Neural progenitor cell (in vitro differentiated cells): Measurements from ENCODE around the gene EYS. TPM values are rescaled to one million over a fixed set of nuclear protein-coding genes. Genes with fewer than 3 reads are reported as not detected.

Source experiments
- DNase-seq: peaks from one replicate; pipeline ENCODE4 v3.0.0-alpha.2; 2016; ENCODE audit warnings: low spot score
- H2AFZ ChIP-seq: fragments of 200-600 bp; sonication (generic); replicated peaks from 2 replicates; pipeline ENCODE4 v1.6.1; 2016; ENCODE audit warnings: antibody characterized with exemption
- H3F3A ChIP-seq: fragments of 200-600 bp; sonication (generic); 2 replicates; pipeline ENCODE4 v1.6.1; 2016; ENCODE audit warnings: antibody characterized with exemption, low read depth
- H3K27ac ChIP-seq: fragments of 200-600 bp; sonication (generic); 2 replicates; pipeline ENCODE4 v1.5.1; 2016; ENCODE audit warnings: mild to moderate bottlenecking
- H3K27me3 ChIP-seq: fragments of 200-600 bp; sonication (generic); 2 replicates; pipeline ENCODE4 v1.6.1; 2016; ENCODE audit warnings: mild to moderate bottlenecking, moderate library complexity
- H3K36me3 ChIP-seq: fragments of 200-600 bp; sonication (generic); 2 replicates; pipeline ENCODE4 v1.5.1; 2016
- H3K4me1 ChIP-seq: fragments of 200-600 bp; sonication (generic); 2 replicates; pipeline ENCODE4 v1.6.1; 2016; ENCODE audit warnings: mixed run types
- H3K4me2 ChIP-seq: fragments of 200-600 bp; sonication (generic); 2 replicates; pipeline ENCODE4 v1.6.1; 2016
- H3K4me3 ChIP-seq: fragments of 200-600 bp; sonication (generic); 2 replicates; pipeline ENCODE4 v1.5.1; 2016
- H3K79me2 ChIP-seq: fragments of 200-600 bp; sonication (generic); 2 replicates; pipeline ENCODE4 v1.6.1; 2016; ENCODE audit warnings: low read depth
- H3K9ac ChIP-seq: fragments of 200-600 bp; sonication (generic); 2 replicates; pipeline ENCODE4 v1.6.1; 2016
- H3K9me3 ChIP-seq: fragments of 200-600 bp; sonication (generic); 2 replicates; pipeline ENCODE4 v1.5.1; 2016; ENCODE audit warnings: low read depth
- H4K20me1 ChIP-seq: fragments of 200-600 bp; sonication (generic); 2 replicates; pipeline ENCODE4 v1.6.1; 2016; ENCODE audit warnings: low read depth
- H3K27ac Mint-ChIP-seq: 3 replicates; pipeline ENCODE4 v1.8.0; 2021; ENCODE audit warnings: mixed read lengths
- H3K27me3 Mint-ChIP-seq: 2 replicates; pipeline ENCODE4 v1.8.0; 2022; ENCODE audit warnings: low read depth, mild to moderate bottlenecking, inconsistent platforms, moderate library complexity, mixed read lengths; ENCODE audit not compliant: insufficient read depth
- H3K36me3 Mint-ChIP-seq: 3 replicates; pipeline ENCODE4 v1.8.0; 2021; ENCODE audit warnings: mixed read lengths
- H3K4me1 Mint-ChIP-seq: 3 replicates; pipeline ENCODE4 v1.8.0; 2021; ENCODE audit warnings: mixed read lengths
- H3K4me3 Mint-ChIP-seq: 3 replicates; pipeline ENCODE4 v1.8.0; 2021; ENCODE audit warnings: mild to moderate bottlenecking, moderate library complexity, mixed read lengths
- H3K9me3 Mint-ChIP-seq: 3 replicates; pipeline ENCODE4 v1.8.0; 2020; ENCODE audit warnings: mixed read lengths
- EZH2 ChIP-seq: fragments of 200-600 bp; sonication (generic); IDR thresholded peaks from 2 replicates; pipeline ENCODE4 v1.6.1; 2017; ENCODE audit warnings: antibody characterized with exemption, mild to moderate bottlenecking, moderate library complexity
- EZH2phosphoT487 ChIP-seq: fragments of 200-600 bp; sonication (generic); IDR thresholded peaks from 2 replicates; pipeline ENCODE4 v1.6.1; 2017; ENCODE audit warnings: antibody characterized with exemption
- total RNA-seq: library from RNA; depleted of rRNA; stranded (reverse); fragments of >200 nt; gene quantifications from 2 replicates; pipeline ENCODE4 v1.2.3, GENCODE V29; 2015; ENCODE audit warnings: low replicate concordance
- TF ChIP-seq, protein P1 (sequence below): fragments of 200-600 bp; sonication (generic); IDR thresholded peaks from 2 replicates; pipeline ENCODE4 v1.5.1; 2017; ENCODE audit warnings: antibody characterized with exemption, mild to moderate bottlenecking

The EYS gene
- total RNA-seq, 1 donor from 2014 or later: not detected

DNA sequence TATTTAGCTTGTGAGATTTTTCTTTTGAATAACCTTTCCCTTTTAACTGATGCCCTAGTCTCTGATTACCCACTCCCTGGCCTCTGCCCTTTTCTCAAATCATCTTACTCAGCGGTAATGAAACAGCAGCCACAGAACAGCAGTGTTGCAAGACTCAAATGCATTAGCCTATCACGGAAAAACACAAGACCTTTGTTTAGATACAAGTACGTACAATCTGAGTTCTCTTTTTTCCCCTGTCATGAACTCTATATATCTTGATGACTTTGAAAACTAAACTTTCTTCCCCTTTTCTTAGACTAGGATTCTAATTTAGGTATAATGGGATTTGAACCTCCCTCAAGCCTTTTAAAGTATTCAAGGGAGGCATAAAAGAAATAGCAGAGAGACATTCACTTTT is 1034.9 kb downstream of the EYS start:
- no peaks in the 10 kb centered on the region for H4K20me1 ChIP-seq
- no peak overlapping the region for H3K4me3 ChIP-seq
- no peak overlapping the region for H3K9ac ChIP-seq
- H3K36me3 ChIP-seq: no peaks in the 10 kb centered on the region
- H3K4me1 ChIP-seq: no peaks in the 10 kb centered on the region
- Mint-ChIP-seq H3K27ac (no peak overlapping the region), H3K9me3 (no peaks in the 10 kb centered on the region), H3K4me1 (no peaks in the 10 kb centered on the region), H3K4me3 (no peak overlapping the region), H3K27me3 (no peaks in the 10 kb centered on the region), H3K36me3 (no peaks in the 10 kb centered on the region)
- no peak for DNase-seq
- no peaks in the 10 kb centered on the region for H3F3A ChIP-seq
- TF ChIP-seq EZH2phosphoT487: no peak
- no peak for TF ChIP-seq EZH2
- TF ChIP-seq, protein P1, sequence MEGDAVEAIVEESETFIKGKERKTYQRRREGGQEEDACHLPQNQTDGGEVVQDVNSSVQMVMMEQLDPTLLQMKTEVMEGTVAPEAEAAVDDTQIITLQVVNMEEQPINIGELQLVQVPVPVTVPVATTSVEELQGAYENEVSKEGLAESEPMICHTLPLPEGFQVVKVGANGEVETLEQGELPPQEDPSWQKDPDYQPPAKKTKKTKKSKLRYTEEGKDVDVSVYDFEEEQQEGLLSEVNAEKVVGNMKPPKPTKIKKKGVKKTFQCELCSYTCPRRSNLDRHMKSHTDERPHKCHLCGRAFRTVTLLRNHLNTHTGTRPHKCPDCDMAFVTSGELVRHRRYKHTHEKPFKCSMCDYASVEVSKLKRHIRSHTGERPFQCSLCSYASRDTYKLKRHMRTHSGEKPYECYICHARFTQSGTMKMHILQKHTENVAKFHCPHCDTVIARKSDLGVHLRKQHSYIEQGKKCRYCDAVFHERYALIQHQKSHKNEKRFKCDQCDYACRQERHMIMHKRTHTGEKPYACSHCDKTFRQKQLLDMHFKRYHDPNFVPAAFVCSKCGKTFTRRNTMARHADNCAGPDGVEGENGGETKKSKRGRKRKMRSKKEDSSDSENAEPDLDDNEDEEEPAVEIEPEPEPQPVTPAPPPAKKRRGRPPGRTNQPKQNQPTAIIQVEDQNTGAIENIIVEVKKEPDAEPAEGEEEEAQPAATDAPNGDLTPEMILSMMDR: no peak
- no peaks in the 10 kb centered on the region for H3K79me2 ChIP-seq
- no peak overlapping the region for H2AFZ ChIP-seq
- H3K27ac ChIP-seq: no peak overlapping the region
- no peaks in the 10 kb centered on the region for H3K9me3 ChIP-seq
- H3K27me3 ChIP-seq: no peaks in the 10 kb centered on the region
- H3K4me2 ChIP-seq: no peak overlapping the region

DNA sequence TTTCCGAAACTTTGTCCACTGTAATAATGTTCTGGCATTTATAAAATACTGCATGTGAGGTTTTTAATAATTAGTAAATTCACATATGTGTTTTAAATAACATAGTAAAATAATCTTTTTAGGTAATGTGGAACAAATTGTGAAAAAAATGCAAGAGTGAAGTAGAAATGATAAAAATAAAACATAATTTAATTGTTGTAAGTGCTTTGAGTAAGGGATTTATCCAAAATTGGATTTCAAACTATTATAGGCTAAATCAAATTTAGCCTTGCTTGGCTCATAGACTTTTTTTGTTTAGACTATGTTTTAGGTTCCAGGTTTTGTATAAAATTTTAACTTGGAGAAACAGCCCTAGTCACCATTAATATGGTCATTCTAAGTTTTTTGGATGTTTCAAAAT is 1041.9 kb downstream of the EYS start:
- H3K79me2 ChIP-seq: no peaks in the 10 kb centered on the region
- Mint-ChIP-seq H3K4me1 (no peaks in the 10 kb centered on the region), H3K27me3 (no peaks in the 10 kb centered on the region), H3K4me3 (no peak overlapping the region), H3K36me3 (no peaks in the 10 kb centered on the region), H3K27ac (no peak overlapping the region), H3K9me3 (no peaks in the 10 kb centered on the region)
- H3K9me3 ChIP-seq: no peaks in the 10 kb centered on the region
- H3F3A ChIP-seq: no peaks in the 10 kb centered on the region
- TF ChIP-seq EZH2phosphoT487: no peak
- TF ChIP-seq, protein P1: no peak
- no peak for TF ChIP-seq EZH2
- no peaks in the 10 kb centered on the region for H4K20me1 ChIP-seq
- H2AFZ ChIP-seq: no peak overlapping the region
- no peak overlapping the region for H3K4me3 ChIP-seq
- no peak for DNase-seq
- H3K27ac ChIP-seq: no peak overlapping the region
- no peaks in the 10 kb centered on the region for H3K27me3 ChIP-seq
- H3K4me2 ChIP-seq: no peak overlapping the region
- no peak overlapping the region for H3K9ac ChIP-seq
- no peaks in the 10 kb centered on the region for H3K4me1 ChIP-seq
- no peaks in the 10 kb centered on the region for H3K36me3 ChIP-seq

DNA sequence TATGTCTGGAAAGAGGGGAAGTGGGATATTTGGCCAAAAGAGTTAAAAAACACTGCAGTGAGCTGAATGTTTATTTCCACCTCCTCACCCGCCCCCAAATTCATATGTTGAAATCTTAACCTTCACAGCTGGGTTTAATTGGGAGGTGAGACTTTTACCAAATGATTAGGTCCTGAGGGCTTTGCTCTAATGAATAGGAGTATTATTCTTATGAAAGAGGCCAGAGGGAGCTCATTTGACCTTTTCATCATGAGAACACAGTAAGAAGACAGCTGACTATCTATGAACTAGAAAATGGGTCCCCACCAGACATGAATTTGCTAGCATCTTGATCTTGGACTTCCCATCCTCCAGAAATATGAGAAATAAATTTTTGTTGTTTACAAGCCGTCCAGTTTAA is 1042.5 kb downstream of the EYS start:
- TF ChIP-seq, protein P1: no peak
- TF ChIP-seq EZH2phosphoT487 (no peak), EZH2 (no peak)
- Histone ChIP-seq H3K9me3 (no peaks in the 10 kb centered on the region), H3K79me2 (no peaks in the 10 kb centered on the region), H3K9ac (no peak overlapping the region), H3K36me3 (no peaks in the 10 kb centered on the region), H2AFZ (no peak overlapping the region), H3K4me2 (no peak overlapping the region), H3F3A (no peaks in the 10 kb centered on the region), H3K4me1 (no peaks in the 10 kb centered on the region), H3K4me3 (no peak overlapping the region), H3K27ac (no peak overlapping the region), H4K20me1 (no peaks in the 10 kb centered on the region), H3K27me3 (no peaks in the 10 kb centered on the region)
- no peak overlapping the region for H3K27ac Mint-ChIP-seq
- no peaks in the 10 kb centered on the region for H3K27me3 Mint-ChIP-seq
- DNase-seq: no peak
- H3K4me1 Mint-ChIP-seq: no peaks in the 10 kb centered on the region
- no peaks in the 10 kb centered on the region for H3K36me3 Mint-ChIP-seq
- H3K9me3 Mint-ChIP-seq: no peaks in the 10 kb centered on the region
- H3K4me3 Mint-ChIP-seq: no peak overlapping the region
